GM18526 (cell line): Measurements from ENCODE around the gene NCBP3.
A peak's percentile ranks its signal among the peaks of the same experiment; 100 is the strongest.

Experiments used
- POLR2A ChIP-seq: IDR thresholded peaks from 3 replicates; pipeline ENCODE4 v1.6.1; 2011; ENCODE audit not compliant: insufficient read length; ENCODE audit errors: extremely low read depth

Gene NCBP3

GRCh38 chr17:3887394-3887793 lies 41.3 kb upstream of the NCBP3 start:
- TF ChIP-seq POLR2A: no peak

- no peak for TF ChIP-seq POLR2A
These were observed 40.7 kb upstream of the NCBP3 start for GRCh38 chr17:3886776-3887175.

GRCh38 chr17:3885970-3886369 lies 39.9 kb upstream of the NCBP3 start:
- TF ChIP-seq POLR2A: no peak

GRCh38 chr17:3885271-3885670 lies 39.2 kb upstream of the NCBP3 start:
- TF ChIP-seq POLR2A: no peak

- TF ChIP-seq POLR2A: no peak
These were observed 38.1 kb upstream of the NCBP3 start for GRCh38 chr17:3884188-3884587.

- TF ChIP-seq POLR2A: no peak
These were observed 36.2 kb upstream of the NCBP3 start for GRCh38 chr17:3882276-3882675.

- no peak for TF ChIP-seq POLR2A
These were observed 34.9 kb upstream of the NCBP3 start for GRCh38 chr17:3880983-3881382.

GRCh38 chr17:3879591-3880417 lies 33.8 kb upstream of the NCBP3 start:
- TF ChIP-seq POLR2A: no peak

- no peak for TF ChIP-seq POLR2A
These were observed 33.1 kb upstream of the NCBP3 start for GRCh38 chr17:3879186-3879585.

- no peak for TF ChIP-seq POLR2A
These were observed 31.2 kb upstream of the NCBP3 start for GRCh38 chr17:3877220-3877619.

- no peak for TF ChIP-seq POLR2A
These were observed 29.3 kb upstream of the NCBP3 start for GRCh38 chr17:3875317-3875716.

GRCh38 chr17:3873862-3874261 lies 27.8 kb upstream of the NCBP3 start:
- no peak for TF ChIP-seq POLR2A

GRCh38 chr17:3870871-3871306 lies 24.8 kb upstream of the NCBP3 start:
- peak; percentile 18 for TF ChIP-seq POLR2A

GRCh38 chr17:3867606-3868005 lies 21.6 kb upstream of the NCBP3 start:
- TF ChIP-seq POLR2A: no peak

- no peak for TF ChIP-seq POLR2A
These were observed 21.1 kb upstream of the NCBP3 start for GRCh38 chr17:3867106-3867505.

- no peak for TF ChIP-seq POLR2A
These were observed 20.2 kb upstream of the NCBP3 start for GRCh38 chr17:3866276-3866675.

GRCh38 chr17:3865176-3865575 lies 19.1 kb upstream of the NCBP3 start:
- no peak for TF ChIP-seq POLR2A
